HEK293 (cell line): ENCODE data around the gene AVEN.

ENCODE experiments used
- CTCF ChIA-PET: fragments of 350-600 bp; formaldehyde crosslinking; extraction: SDS; loops from one replicate; lab custom pipeline; 2021; ENCODE audit warnings: antibody characterized with exemption; lab: Yijun Ruan, JAX
- POLR2A ChIA-PET: fragments of 300-600 bp; formaldehyde crosslinking; extraction: SDS; loops from one replicate; lab custom pipeline; 2020; ENCODE audit warnings: antibody characterized with exemption, inconsistent platforms; lab: Yijun Ruan, JAX
- H3K27ac ChIP-seq: fragments of 200-500 bp; sonication (Bioruptor generic); 2 replicates; pipeline ENCODE4 v1.5.1; 2014; ENCODE audit warnings: low read depth, low read length, control low read depth, inconsistent platforms; ENCODE audit errors: extremely low read depth
- H3K36me3 ChIP-seq, 2 experiments: fragments of 200-500 bp in 1 of 2; sonication (Bioruptor generic) in 1 of 2; 1 replicate in 1 of 2; 2 replicates in 1 of 2; pipeline ENCODE4 v1.5.1; 2014 to 2017; ENCODE audit warnings: inconsistent platforms in 2 of 2, low read length in 2 of 2; ENCODE audit not compliant: control insufficient read depth in 2 of 2, insufficient read depth in 1 of 2
- H3K4me1 ChIP-seq: fragments of 200-500 bp; sonication (Bioruptor generic); 2 replicates; pipeline ENCODE4 v1.5.1; 2014; ENCODE audit warnings: mild to moderate bottlenecking, low read length, inconsistent platforms; ENCODE audit not compliant: control insufficient read depth, insufficient read depth
- H3K4me3 ChIP-seq: 2 replicates; pipeline ENCODE4 v1.5.1; 2011; ENCODE audit warnings: low read depth, mild to moderate bottlenecking, control low read depth, low read length, moderate library complexity
- H3K9me3 ChIP-seq: fragments of 200-500 bp; sonication (Bioruptor generic); 2 replicates; pipeline ENCODE4 v1.5.1; 2014; ENCODE audit warnings: low read depth, low read length, inconsistent platforms; ENCODE audit not compliant: control insufficient read depth, insufficient read depth
- ELK4 ChIP-seq: IDR thresholded peaks from 2 replicates; pipeline ENCODE4 v1.6.1; 2011; ENCODE audit warnings: mild to moderate bottlenecking, low read depth, low read length, borderline replicate concordance
- SETDB1 ChIP-seq: IDR thresholded peaks from one replicate; pipeline ENCODE4 v1.6.1; 2017; ENCODE audit warnings: mild to moderate bottlenecking, low read length, moderate library complexity, mixed read lengths; ENCODE audit not compliant: insufficient read length
- SP3 ChIP-seq: fragments of 450-650 bp; formaldehyde crosslinking; IDR thresholded peaks from 2 replicates; pipeline ENCODE4 v1.5.1; 2016; ENCODE audit warnings: missing biosample characterization, missing genetic modification characterization
- ZBTB21 ChIP-seq: fragments of 450-650 bp; formaldehyde crosslinking; IDR thresholded peaks from 2 replicates; pipeline ENCODE4 v1.5.1; 2017; ENCODE audit warnings: missing biosample characterization, missing genetic modification characterization
- ZEB2 ChIP-seq: fragments of 450-650 bp; formaldehyde crosslinking; IDR thresholded peaks from 2 replicates; pipeline ENCODE4 v1.5.1; 2016; ENCODE audit warnings: missing biosample characterization, missing genetic modification characterization
- ZNF140 ChIP-seq: fragments of 450-650 bp; formaldehyde crosslinking; IDR thresholded peaks from 2 replicates; pipeline ENCODE4 v1.5.1; 2016; ENCODE audit warnings: missing biosample characterization, missing genetic modification characterization
- ZNF169 ChIP-seq: fragments of 450-650 bp; formaldehyde crosslinking; IDR thresholded peaks from 2 replicates; pipeline ENCODE4 v1.5.1; 2016; ENCODE audit warnings: missing biosample characterization, missing genetic modification characterization
- ZNF2 ChIP-seq: fragments of 450-650 bp; formaldehyde crosslinking; IDR thresholded peaks from 2 replicates; pipeline ENCODE4 v1.5.1; 2016; ENCODE audit warnings: missing biosample characterization, missing genetic modification characterization
- ZNF354C ChIP-seq: fragments of 450-650 bp; formaldehyde crosslinking; IDR thresholded peaks from 2 replicates; pipeline ENCODE4 v1.5.1; 2016; ENCODE audit warnings: missing biosample characterization, missing genetic modification characterization, low read depth, borderline replicate concordance
- ZNF394 ChIP-seq: fragments of 450-650 bp; formaldehyde crosslinking; IDR thresholded peaks from 2 replicates; pipeline ENCODE4 v1.5.1; 2016; ENCODE audit warnings: missing biosample characterization, missing genetic modification characterization, mild to moderate bottlenecking, moderate library complexity, borderline replicate concordance
- ZNF398 ChIP-seq: fragments of 450-650 bp; formaldehyde crosslinking; IDR thresholded peaks from 2 replicates; pipeline ENCODE4 v1.5.1; 2017; ENCODE audit warnings: missing biosample characterization, missing genetic modification characterization
- ZNF426 ChIP-seq: fragments of 450-650 bp; formaldehyde crosslinking; IDR thresholded peaks from 2 replicates; pipeline ENCODE4 v1.5.1; 2017; ENCODE audit warnings: missing biosample characterization, missing genetic modification characterization, mild to moderate bottlenecking, inconsistent platforms, moderate library complexity
- ZNF48 ChIP-seq: fragments of 450-650 bp; formaldehyde crosslinking; IDR thresholded peaks from 2 replicates; pipeline ENCODE4 v1.5.1; 2016; ENCODE audit warnings: missing biosample characterization, missing genetic modification characterization
- ZNF488 ChIP-seq: fragments of 450-650 bp; formaldehyde crosslinking; IDR thresholded peaks from 2 replicates; pipeline ENCODE4 v1.5.1; 2016; ENCODE audit warnings: missing biosample characterization, missing genetic modification characterization
- ZNF548 ChIP-seq: fragments of 450-650 bp; formaldehyde crosslinking; IDR thresholded peaks from 2 replicates; pipeline ENCODE4 v1.5.1; 2016; ENCODE audit warnings: missing biosample characterization, missing genetic modification characterization
- ZNF549 ChIP-seq: fragments of 450-650 bp; IDR thresholded peaks from 2 replicates; pipeline ENCODE4 v1.5.1; 2018; ENCODE audit warnings: missing biosample characterization, missing genetic modification characterization, mild to moderate bottlenecking, inconsistent platforms, moderate library complexity
- ZNF670 ChIP-seq: fragments of 450-650 bp; formaldehyde crosslinking; IDR thresholded peaks from 2 replicates; pipeline ENCODE4 v1.5.1; 2016; ENCODE audit warnings: missing biosample characterization, missing genetic modification characterization, low read depth
- ZNF843 ChIP-seq: fragments of 450-650 bp; formaldehyde crosslinking; IDR thresholded peaks from 2 replicates; pipeline ENCODE4 v1.5.1; 2016; ENCODE audit warnings: missing biosample characterization, missing genetic modification characterization
- ZSCAN16 ChIP-seq: fragments of 450-650 bp; formaldehyde crosslinking; IDR thresholded peaks from 2 replicates; pipeline ENCODE4 v1.5.1; 2016; ENCODE audit warnings: missing biosample characterization, missing genetic modification characterization

AVEN gene

GRCh38 chr15:33932734-33933133 is 106.3 kb downstream of the AVEN start:
- ChIA-PET POLR2A (no interaction called here), CTCF (no interaction called here)
- no peaks in the 10 kb centered on the region for H3K36me3 ChIP-seq
- H3K9me3 ChIP-seq = no peaks in the 10 kb centered on the region
- H3K4me3 ChIP-seq = no peak overlapping the region
- no peak overlapping the region for H3K27ac ChIP-seq
- TF ChIP-seq SP3 (tag by site-specific recombination) (no peak), ZNF426 (tag by site-specific recombination) (peak; percentile 32), ZEB2 (no peak)
- no peaks in the 10 kb centered on the region for H3K4me1 ChIP-seq

- POLR2A ChIA-PET = no interaction called here
- Histone ChIP-seq H3K4me1 (no peaks in the 10 kb centered on the region), H3K27ac (no peak overlapping the region)
- TF ChIP-seq SETDB1 (no peak), ZSCAN16 (no peak), ZNF394 (tag by site-specific recombination) (no peak), ZNF670 (tag by site-specific recombination) (no peak), ZNF140 (tag by site-specific recombination) (no peak), SP3 (tag by site-specific recombination) (no peak), ZNF354C (tag by site-specific recombination) (no peak), ZNF488 (tag by site-specific recombination) (no peak), ZBTB21 (tag by site-specific recombination) (no peak), ZNF169 (tag by site-specific recombination) (no peak), ZNF843 (tag by site-specific recombination) (no peak), ZNF549 (tag by site-specific recombination) (no peak), ZNF2 (tag by site-specific recombination) (no peak), ZNF548 (tag by site-specific recombination) (no peak), ZNF398 (tag by site-specific recombination) (no peak)
- TF ChIP-seq, all 188 proteins: peak for 0
- H3K36me3 ChIP-seq = no peaks in the 10 kb centered on the region
- H3K9me3 ChIP-seq = no peaks in the 10 kb centered on the region
- no peak overlapping the region for H3K4me3 ChIP-seq
- CTCF ChIA-PET = no interaction called here
Observed at GRCh38 chr15:33926260-33926659, 112.7 kb downstream of the AVEN start.

GRCh38 chr15:33923446-33923845 is 115.6 kb downstream of the AVEN start:
- no peak overlapping the region for H3K4me3 ChIP-seq
- ChIA-PET CTCF (no interaction called here), POLR2A (no interaction called here)
- no peaks in the 10 kb centered on the region for H3K4me1 ChIP-seq
- no peaks in the 10 kb centered on the region for H3K9me3 ChIP-seq
- no peak for TF ChIP-seq ELK4
- TF ChIP-seq ZNF48 (tag by site-specific recombination) = no peak
- H3K36me3 ChIP-seq = no peaks in the 10 kb centered on the region
- no peak overlapping the region for H3K27ac ChIP-seq
